ENCODE results near the gene VIPR2. TPM values are rescaled to one million over a fixed set of nuclear protein-coding genes. Genes with fewer than 3 reads are reported as not detected.

Gene VIPR2
- total RNA-seq, 2 donors from 2014 or later = 0.46 to 3.0 TPM

- no peaks in the 10 kb centered on the region for H3K36me3 Mint-ChIP-seq (ENCODE audit: insufficient read depth in 2 of 2)
- H3K27me3 Mint-ChIP-seq (ENCODE audit: low read depth) = no peaks in the 10 kb centered on the region
- H3K9me3 Mint-ChIP-seq = no peaks in the 10 kb centered on the region
- DNase-seq (no peak), ATAC-seq (replicated peaks in 1 of 2) (no peak)
- no peak overlapping the region for H3K4me3 Mint-ChIP-seq
- no peak overlapping the region for H3K27ac Mint-ChIP-seq
- no peaks in the 10 kb centered on the region for H3K4me1 Mint-ChIP-seq (ENCODE audit: low read depth)
Measured at GRCh38 chr7:159152816-159153215, 8.1 kb upstream of the VIPR2 start.

GRCh38 chr7:159151231-159151630, 6.6 kb upstream of the VIPR2 start:
- H3K27ac Mint-ChIP-seq = no peak overlapping the region
- no peaks in the 10 kb centered on the region for H3K27me3 Mint-ChIP-seq (ENCODE audit: low read depth)
- DNase-seq = no peak
- H3K4me3 Mint-ChIP-seq = no peak overlapping the region
- no peaks in the 10 kb centered on the region for H3K36me3 Mint-ChIP-seq (ENCODE audit: insufficient read depth in 2 of 2)
- no peaks in the 10 kb centered on the region for H3K9me3 Mint-ChIP-seq
- ATAC-seq (replicated peaks in 1 of 2) = no peak
- H3K4me1 Mint-ChIP-seq (ENCODE audit: low read depth) = no peaks in the 10 kb centered on the region

GRCh38 chr7:159149488-159149887, 4.8 kb upstream of the VIPR2 start:
- Mint-ChIP-seq H3K4me1 (ENCODE audit: low read depth) (no peaks in the 10 kb centered on the region), H3K9me3 (no peaks in the 10 kb centered on the region), H3K36me3 (ENCODE audit: insufficient read depth in 2 of 2) (no peaks in the 10 kb centered on the region), H3K27ac (no peak overlapping the region), H3K27me3 (ENCODE audit: low read depth) (no peaks in the 10 kb centered on the region), H3K4me3 (no peak overlapping the region)
- ATAC-seq (replicated peaks in 1 of 2) = no peak
- no peak for DNase-seq

GRCh38 chr7:159148430-159149395, 4.0 kb upstream of the VIPR2 start:
- Mint-ChIP-seq H3K4me1 (ENCODE audit: low read depth) (no peaks in the 10 kb centered on the region), H3K9me3 (no peaks in the 10 kb centered on the region), H3K36me3 (ENCODE audit: insufficient read depth in 2 of 2) (no peaks in the 10 kb centered on the region), H3K27me3 (ENCODE audit: low read depth) (no peaks in the 10 kb centered on the region), H3K4me3 (no peak overlapping the region), H3K27ac (no peak overlapping the region)
- no peak for ATAC-seq (replicated peaks in 1 of 2)
- no peak for DNase-seq

- H3K27me3 Mint-ChIP-seq (ENCODE audit: low read depth) = peaks cover 5% of the 10 kb centered on the region
- no peaks in the 10 kb centered on the region for H3K9me3 Mint-ChIP-seq
- no peak overlapping the region for H3K27ac Mint-ChIP-seq
- H3K4me3 Mint-ChIP-seq = no peak overlapping the region
- DNase-seq (no peak), ATAC-seq (replicated peaks in 1 of 2) (no peak)
- H3K36me3 Mint-ChIP-seq (ENCODE audit: insufficient read depth in 2 of 2) = no peaks in the 10 kb centered on the region
- peaks cover 3% of the 10 kb centered on the region for H3K4me1 Mint-ChIP-seq (ENCODE audit: low read depth)
Measured at GRCh38 chr7:159147687-159148086, 3.0 kb upstream of the VIPR2 start.

GRCh38 chr7:159147246-159147645, 2.6 kb upstream of the VIPR2 start:
- peaks cover 8% of the 10 kb centered on the region for H3K4me1 Mint-ChIP-seq (ENCODE audit: low read depth)
- no peak overlapping the region for H3K4me3 Mint-ChIP-seq
- H3K9me3 Mint-ChIP-seq = no peaks in the 10 kb centered on the region
- H3K36me3 Mint-ChIP-seq (ENCODE audit: insufficient read depth in 2 of 2) = no peaks in the 10 kb centered on the region
- H3K27ac Mint-ChIP-seq = no peak overlapping the region
- H3K27me3 Mint-ChIP-seq (ENCODE audit: low read depth) = peaks cover 9% of the 10 kb centered on the region
- DNase-seq (no peak), ATAC-seq (replicated peaks in 1 of 2) (no peak)

- no peak for ATAC-seq (replicated peaks in 1 of 2)
Measured at GRCh38 chr7:159146084-159146858, 1.6 kb upstream of the VIPR2 start.

GRCh38 chr7:159145490-159145855, 806 bp upstream of the VIPR2 start:
- no peaks in the 10 kb centered on the region for H3K36me3 Mint-ChIP-seq (ENCODE audit: insufficient read depth in 2 of 2)
- peaks cover 25% of the 10 kb centered on the region for H3K27me3 Mint-ChIP-seq (ENCODE audit: low read depth)
- no peak for DNase-seq
- H3K27ac Mint-ChIP-seq = no peak overlapping the region
- H3K4me1 Mint-ChIP-seq (ENCODE audit: low read depth) = peaks cover 8% of the 10 kb centered on the region
- no peaks in the 10 kb centered on the region for H3K9me3 Mint-ChIP-seq
- ATAC-seq (replicated peaks in 1 of 2) = no peak
- peak overlapping the region; percentile 69 to 77 for H3K4me3 Mint-ChIP-seq

More at GRCh38 chr7:159146084-159146858, 1.6 kb upstream of the VIPR2 start:
- H3K27ac Mint-ChIP-seq = no peak overlapping the region
- no peak overlapping the region for H3K4me3 Mint-ChIP-seq
- no peaks in the 10 kb centered on the region for H3K9me3 Mint-ChIP-seq
- no peaks in the 10 kb centered on the region for H3K36me3 Mint-ChIP-seq (ENCODE audit: insufficient read depth in 2 of 2)
- peaks cover 8% of the 10 kb centered on the region for H3K4me1 Mint-ChIP-seq (ENCODE audit: low read depth)
- no peak for DNase-seq
- peaks cover 17% of the 10 kb centered on the region for H3K27me3 Mint-ChIP-seq (ENCODE audit: low read depth)

- Mint-ChIP-seq H3K27me3 (ENCODE audit: low read depth) (peaks cover 30% of the 10 kb centered on the region), H3K4me1 (ENCODE audit: low read depth) (peaks cover 8% of the 10 kb centered on the region), H3K9me3 (no peaks in the 10 kb centered on the region), H3K4me3 (peak overlapping the region; percentile 72 to 75), H3K36me3 (ENCODE audit: insufficient read depth in 2 of 2) (no peaks in the 10 kb centered on the region), H3K27ac (no peak overlapping the region)
- ATAC-seq (replicated peaks in 1 of 2) (peak; percentile 44 to 52), DNase-seq (peak; percentile 29 to 37)
Measured at GRCh38 chr7:159143780-159144757, 598 bp downstream of the VIPR2 start.

GRCh38 chr7:159142730-159143129, 1.9 kb downstream of the VIPR2 start:
- H3K27ac Mint-ChIP-seq = no peak overlapping the region
- H3K9me3 Mint-ChIP-seq = no peaks in the 10 kb centered on the region
- no peaks in the 10 kb centered on the region for H3K36me3 Mint-ChIP-seq (ENCODE audit: insufficient read depth in 2 of 2)
- peaks cover 35% of the 10 kb centered on the region for H3K27me3 Mint-ChIP-seq (ENCODE audit: low read depth)
- peaks cover 8% of the 10 kb centered on the region for H3K4me1 Mint-ChIP-seq (ENCODE audit: low read depth)
- ATAC-seq (replicated peaks in 1 of 2) (no peak), DNase-seq (no peak)
- H3K4me3 Mint-ChIP-seq = peak overlapping the region in 1 of 2 donors; percentile 23

- DNase-seq (no peak), ATAC-seq (replicated peaks in 1 of 2) (no peak)
- H3K27me3 Mint-ChIP-seq (ENCODE audit: low read depth) = peaks cover 38% of the 10 kb centered on the region
- H3K4me1 Mint-ChIP-seq (ENCODE audit: low read depth) = peaks cover 8% of the 10 kb centered on the region
- H3K27ac Mint-ChIP-seq = no peak overlapping the region
- no peaks in the 10 kb centered on the region for H3K9me3 Mint-ChIP-seq
- H3K4me3 Mint-ChIP-seq = no peak overlapping the region
- no peaks in the 10 kb centered on the region for H3K36me3 Mint-ChIP-seq (ENCODE audit: insufficient read depth in 2 of 2)
Measured at GRCh38 chr7:159142199-159142598, 2.5 kb downstream of the VIPR2 start.

- DNase-seq = no peak
- Mint-ChIP-seq H3K36me3 (ENCODE audit: insufficient read depth in 2 of 2) (no peaks in the 10 kb centered on the region), H3K27ac (no peak overlapping the region), H3K4me3 (no peak overlapping the region), H3K9me3 (no peaks in the 10 kb centered on the region), H3K27me3 (ENCODE audit: low read depth) (peaks cover 38% of the 10 kb centered on the region), H3K4me1 (ENCODE audit: low read depth) (peaks cover 8% of the 10 kb centered on the region)
- no peak for ATAC-seq (replicated peaks in 1 of 2)
Measured at GRCh38 chr7:159141660-159142059, 3.0 kb downstream of the VIPR2 start.

All from activated T-cell treated with anti-CD3 and anti-CD28 coated beads, Interleukin-2, amount 50 U/mL, for 72 hours (primary cell).